NT2/D1 (cell line): ENCODE results near the gene PIWIL4.

Experiments
- SUZ12 ChIP-seq: IDR thresholded peaks from 2 replicates; pipeline ENCODE4 v1.6.1; 2011; ENCODE audit not compliant: insufficient read length, insufficient read depth; ENCODE audit errors: extremely low read depth
- YY1 ChIP-seq: IDR thresholded peaks from 2 replicates; pipeline ENCODE4 v1.6.1; 2011; ENCODE audit not compliant: insufficient read length, insufficient read depth
- ZNF274 ChIP-seq: IDR thresholded peaks from 2 replicates; pipeline ENCODE4 v1.6.1; 2011; ENCODE audit warnings: mild to moderate bottlenecking, low read depth, low read length

GRCh38 chr11:94524341-94524740, 42.8 kb upstream of the PIWIL4 start:
- TF ChIP-seq ZNF274: no peak
- TF ChIP-seq YY1: no peak
- TF ChIP-seq SUZ12: no peak
